ENCODE measurements around the gene RHBG.
A peak's percentile ranks its signal among the peaks of the same experiment; 100 is the strongest.
"Not testable (repeated sequence)": the region's sequence is repeated elsewhere in the genome, so short reads cannot be mapped to it uniquely, and the experiment has no call there.

RHBG gene

DNA sequence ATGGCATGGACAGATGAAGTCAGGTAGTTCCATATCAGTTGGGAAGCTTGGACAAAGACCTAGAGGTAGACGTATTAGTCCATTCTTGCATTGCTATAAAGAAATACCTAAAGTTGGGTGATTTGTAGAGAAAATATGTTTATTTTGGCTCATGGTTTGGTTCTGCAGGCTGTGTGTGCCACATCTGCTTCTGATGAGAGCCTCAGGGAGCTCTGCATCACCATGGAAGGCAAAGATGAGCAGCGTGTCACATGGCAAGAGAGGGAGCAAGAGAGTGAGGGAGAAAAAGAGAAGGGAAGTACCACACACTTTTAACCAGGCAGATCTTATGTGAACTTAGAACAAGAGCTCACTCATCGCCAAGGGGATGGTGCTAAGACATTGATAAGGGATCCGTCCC is 21.7 kb upstream of the RHBG start:
- no peak overlapping the region for H3K4me3 Mint-ChIP-seq
- H3K36me3 Mint-ChIP-seq (ENCODE audit: low read depth): no peaks in the 10 kb centered on the region
- H3K27ac Mint-ChIP-seq: no peak overlapping the region
- H3K27me3 Mint-ChIP-seq (ENCODE audit: low read depth): peaks cover 30% of the 10 kb centered on the region
- peaks cover 18% of the 10 kb centered on the region for H3K4me1 Mint-ChIP-seq
- no peaks in the 10 kb centered on the region for H3K9me3 Mint-ChIP-seq
- TF ChIP-seq, protein P1, sequence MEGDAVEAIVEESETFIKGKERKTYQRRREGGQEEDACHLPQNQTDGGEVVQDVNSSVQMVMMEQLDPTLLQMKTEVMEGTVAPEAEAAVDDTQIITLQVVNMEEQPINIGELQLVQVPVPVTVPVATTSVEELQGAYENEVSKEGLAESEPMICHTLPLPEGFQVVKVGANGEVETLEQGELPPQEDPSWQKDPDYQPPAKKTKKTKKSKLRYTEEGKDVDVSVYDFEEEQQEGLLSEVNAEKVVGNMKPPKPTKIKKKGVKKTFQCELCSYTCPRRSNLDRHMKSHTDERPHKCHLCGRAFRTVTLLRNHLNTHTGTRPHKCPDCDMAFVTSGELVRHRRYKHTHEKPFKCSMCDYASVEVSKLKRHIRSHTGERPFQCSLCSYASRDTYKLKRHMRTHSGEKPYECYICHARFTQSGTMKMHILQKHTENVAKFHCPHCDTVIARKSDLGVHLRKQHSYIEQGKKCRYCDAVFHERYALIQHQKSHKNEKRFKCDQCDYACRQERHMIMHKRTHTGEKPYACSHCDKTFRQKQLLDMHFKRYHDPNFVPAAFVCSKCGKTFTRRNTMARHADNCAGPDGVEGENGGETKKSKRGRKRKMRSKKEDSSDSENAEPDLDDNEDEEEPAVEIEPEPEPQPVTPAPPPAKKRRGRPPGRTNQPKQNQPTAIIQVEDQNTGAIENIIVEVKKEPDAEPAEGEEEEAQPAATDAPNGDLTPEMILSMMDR (IDR thresholded peaks at IDR 0.05; ENCODE audit: unreplicated experiment in 3 of 3): no peak

DNA sequence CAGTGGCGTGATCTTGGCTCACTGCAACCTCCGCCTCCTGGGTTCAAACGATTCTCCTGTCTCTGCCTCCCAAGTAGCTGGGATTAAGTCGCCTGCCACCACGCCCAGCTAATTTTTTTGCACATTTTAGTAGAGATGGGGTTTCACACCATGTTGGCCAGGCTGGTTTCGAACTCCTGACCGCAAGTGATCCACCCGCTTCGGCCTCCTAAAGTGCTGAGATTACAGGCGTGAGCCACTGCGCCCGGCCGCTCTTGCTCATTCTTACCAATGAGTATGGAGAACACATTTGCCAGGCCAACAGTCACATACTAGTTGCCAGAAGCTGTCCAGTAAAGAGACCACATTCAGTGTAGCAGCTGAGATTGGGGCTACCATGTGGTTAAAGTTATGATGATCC is 16.5 kb upstream of the RHBG start:
- H3K4me3 Mint-ChIP-seq; H3K4me1 Mint-ChIP-seq; H3K27ac Mint-ChIP-seq; H3K36me3 Mint-ChIP-seq (ENCODE audit: low read depth); H3K9me3 Mint-ChIP-seq: not testable (repeated sequence)
- H3K27me3 Mint-ChIP-seq (ENCODE audit: low read depth): peaks cover 56% of the 10 kb centered on the region

DNA sequence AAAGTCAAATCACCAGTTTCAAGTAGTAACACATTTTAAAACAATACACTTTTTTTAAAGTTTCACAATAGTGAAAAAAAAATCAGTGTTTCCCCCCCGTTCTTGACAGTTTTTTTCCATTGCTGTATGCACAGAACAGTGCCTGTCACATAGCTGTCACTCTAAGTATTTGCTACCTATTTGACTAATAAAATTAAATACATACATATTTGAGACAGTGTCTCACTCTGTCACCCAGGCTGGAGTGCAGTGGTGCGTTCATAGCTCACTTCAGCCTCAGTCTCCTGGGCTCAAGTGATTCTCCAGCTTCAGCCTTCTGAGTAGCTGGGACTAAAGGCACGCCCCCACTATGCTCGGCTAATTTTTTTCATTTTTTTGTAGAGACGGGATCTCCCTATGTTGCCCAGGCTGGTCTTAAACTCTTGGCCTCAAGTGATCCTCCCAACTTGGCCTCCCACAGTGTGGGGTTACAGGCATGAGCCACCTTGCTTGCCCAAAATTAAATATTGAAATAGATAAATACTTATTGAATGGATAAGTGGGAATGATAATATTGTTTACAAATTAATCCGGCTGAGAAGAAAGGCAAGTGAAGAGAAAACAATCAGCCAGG is 12.6 kb upstream of the RHBG start:
- Mint-ChIP-seq H3K36me3 (ENCODE audit: low read depth) (no peaks in the 10 kb centered on the region), H3K4me3 (no peak overlapping the region), H3K27me3 (ENCODE audit: low read depth) (peaks cover 68% of the 10 kb centered on the region), H3K27ac (no peak overlapping the region), H3K9me3 (no peaks in the 10 kb centered on the region), H3K4me1 (no peaks in the 10 kb centered on the region)
- TF ChIP-seq, protein P1 (IDR thresholded peaks at IDR 0.05; ENCODE audit: unreplicated experiment in 3 of 3): no peak

DNA sequence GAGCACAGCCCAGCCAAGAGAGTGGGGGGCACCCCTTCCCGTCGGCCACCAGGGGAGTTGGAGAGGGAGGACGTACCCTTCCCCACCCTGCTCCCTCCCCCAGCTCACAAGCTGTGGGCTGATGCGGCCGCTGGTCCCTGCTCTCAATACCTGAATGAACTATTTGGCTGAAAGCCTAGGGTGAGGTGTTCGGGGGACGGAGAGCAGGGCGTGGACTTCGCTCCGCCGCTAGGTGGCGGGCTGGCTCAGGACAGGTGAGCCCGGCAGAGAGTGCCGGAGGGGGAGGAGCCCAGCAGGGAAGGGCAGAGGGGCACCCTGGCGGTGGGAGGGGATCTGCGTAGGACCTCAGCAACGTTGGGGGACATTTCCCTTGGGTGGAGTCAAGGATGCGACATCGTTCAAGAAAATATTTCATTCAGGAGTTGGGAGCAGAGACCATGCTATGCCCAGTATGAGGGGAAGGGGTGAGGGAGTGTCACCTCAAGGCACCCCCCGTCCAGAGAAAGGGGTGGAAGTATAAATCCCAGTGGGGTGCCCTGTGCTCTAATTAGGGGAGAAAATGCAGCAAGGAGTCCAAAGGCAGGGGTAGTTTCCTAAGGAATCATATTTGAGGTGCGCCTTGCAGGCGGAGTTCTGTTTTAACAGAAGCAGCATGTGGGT is 12.0 kb upstream of the RHBG start:
- no peaks in the 10 kb centered on the region for H3K36me3 Mint-ChIP-seq (ENCODE audit: low read depth)
- peak overlapping the region in 1 of 3 experiments; percentile 53 for H3K4me3 Mint-ChIP-seq
- H3K27ac Mint-ChIP-seq: no peak overlapping the region
- TF ChIP-seq, protein P1 (IDR thresholded peaks at IDR 0.05; ENCODE audit: unreplicated experiment in 3 of 3): peak; percentile 74 to 76 (median 75)
- no peaks in the 10 kb centered on the region for H3K9me3 Mint-ChIP-seq
- H3K27me3 Mint-ChIP-seq (ENCODE audit: low read depth): peaks cover 64% of the 10 kb centered on the region
- no peaks in the 10 kb centered on the region for H3K4me1 Mint-ChIP-seq

DNA sequence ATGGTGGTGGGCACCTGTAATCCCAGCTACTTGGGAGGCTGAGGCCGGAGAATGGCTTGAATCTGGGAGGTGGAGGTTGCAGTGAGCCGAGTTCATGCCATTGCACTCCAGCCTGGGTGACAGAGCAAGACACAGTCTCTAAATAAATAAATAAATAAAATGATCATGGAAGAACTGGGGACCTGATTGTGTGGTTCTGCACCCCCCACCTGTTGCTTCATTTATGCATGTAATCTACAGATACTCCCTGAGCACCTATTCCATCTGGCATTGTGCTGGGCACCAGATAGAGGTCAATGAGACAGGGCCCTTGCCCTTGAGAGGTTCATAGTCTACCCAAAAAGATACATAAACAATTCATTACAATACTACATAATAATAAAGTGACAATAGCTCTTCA is 11.0 kb upstream of the RHBG start:
- Mint-ChIP-seq H3K9me3 (no peaks in the 10 kb centered on the region), H3K27me3 (ENCODE audit: low read depth) (peaks cover 63% of the 10 kb centered on the region), H3K4me1 (no peaks in the 10 kb centered on the region), H3K36me3 (ENCODE audit: low read depth) (no peaks in the 10 kb centered on the region), H3K4me3 (no peak overlapping the region), H3K27ac (no peak overlapping the region)
- TF ChIP-seq, protein P1 (IDR thresholded peaks at IDR 0.05; ENCODE audit: unreplicated experiment in 3 of 3): no peak

DNA sequence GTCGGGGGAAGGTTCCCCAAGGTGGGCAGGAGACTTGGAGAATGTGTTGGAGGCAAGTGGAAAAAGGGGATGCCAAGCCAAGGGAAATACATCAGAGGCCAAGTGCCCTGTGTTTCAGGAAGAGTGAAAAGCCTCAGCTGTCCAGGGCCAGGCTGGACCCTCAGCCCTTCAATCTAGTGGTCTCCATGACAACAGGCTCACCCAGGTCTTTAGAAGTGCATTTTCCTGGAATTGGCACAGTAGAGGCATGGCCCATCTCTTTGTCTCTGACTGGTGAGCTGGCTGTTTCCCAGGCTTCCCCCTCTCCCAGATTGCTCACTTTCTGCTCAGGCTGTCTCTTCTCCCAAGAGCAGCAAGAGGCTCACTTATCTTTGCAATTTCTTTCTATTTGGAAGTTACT is 10.4 kb upstream of the RHBG start:
- TF ChIP-seq, protein P1 (IDR thresholded peaks at IDR 0.05; ENCODE audit: unreplicated experiment in 3 of 3): no peak
- Mint-ChIP-seq H3K9me3 (no peaks in the 10 kb centered on the region), H3K27ac (no peak overlapping the region), H3K4me1 (no peaks in the 10 kb centered on the region), H3K4me3 (no peak overlapping the region), H3K36me3 (ENCODE audit: low read depth) (no peaks in the 10 kb centered on the region), H3K27me3 (ENCODE audit: low read depth) (peaks cover 64% of the 10 kb centered on the region)
